ENCODE results near the gene RICTOR.

Gene RICTOR

DNA sequence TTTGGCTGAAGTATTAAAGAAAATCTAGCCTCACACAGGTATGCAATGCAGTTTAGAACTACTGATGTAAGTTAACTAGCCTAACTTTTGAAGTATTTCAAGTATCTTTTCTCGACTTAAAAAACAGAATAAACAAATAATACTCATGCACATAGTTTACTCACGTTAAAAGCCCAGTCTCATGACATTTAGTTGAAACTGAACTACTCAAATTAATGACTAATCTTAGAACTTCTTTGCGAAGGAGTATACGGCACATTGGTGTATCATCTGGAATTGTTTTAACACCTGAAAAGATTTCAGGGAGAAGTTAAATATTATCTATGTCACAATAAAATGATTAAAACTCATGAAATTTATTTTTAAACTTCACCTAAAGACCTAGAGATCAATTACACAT, 129.9 kb downstream of the RICTOR start:
- no peak overlapping the region for H3K27ac ChIP-seq
- peaks cover 98% of the 10 kb centered on the region for H3K36me3 ChIP-seq
- H3K4me3 ChIP-seq (ENCODE audit: low read depth in 1 of 2, low read length in 1 of 2): no peak overlapping the region
- TF ChIP-seq, protein P1, sequence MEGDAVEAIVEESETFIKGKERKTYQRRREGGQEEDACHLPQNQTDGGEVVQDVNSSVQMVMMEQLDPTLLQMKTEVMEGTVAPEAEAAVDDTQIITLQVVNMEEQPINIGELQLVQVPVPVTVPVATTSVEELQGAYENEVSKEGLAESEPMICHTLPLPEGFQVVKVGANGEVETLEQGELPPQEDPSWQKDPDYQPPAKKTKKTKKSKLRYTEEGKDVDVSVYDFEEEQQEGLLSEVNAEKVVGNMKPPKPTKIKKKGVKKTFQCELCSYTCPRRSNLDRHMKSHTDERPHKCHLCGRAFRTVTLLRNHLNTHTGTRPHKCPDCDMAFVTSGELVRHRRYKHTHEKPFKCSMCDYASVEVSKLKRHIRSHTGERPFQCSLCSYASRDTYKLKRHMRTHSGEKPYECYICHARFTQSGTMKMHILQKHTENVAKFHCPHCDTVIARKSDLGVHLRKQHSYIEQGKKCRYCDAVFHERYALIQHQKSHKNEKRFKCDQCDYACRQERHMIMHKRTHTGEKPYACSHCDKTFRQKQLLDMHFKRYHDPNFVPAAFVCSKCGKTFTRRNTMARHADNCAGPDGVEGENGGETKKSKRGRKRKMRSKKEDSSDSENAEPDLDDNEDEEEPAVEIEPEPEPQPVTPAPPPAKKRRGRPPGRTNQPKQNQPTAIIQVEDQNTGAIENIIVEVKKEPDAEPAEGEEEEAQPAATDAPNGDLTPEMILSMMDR (IDR thresholded peaks at IDR 0.05): no peak
- no peaks in the 10 kb centered on the region for H3K9me3 ChIP-seq
- no peaks in the 10 kb centered on the region for H3K4me1 ChIP-seq (ENCODE audit: control insufficient read depth in 1 of 2, insufficient read depth in 1 of 2, low read depth in 1 of 2, low read length in 1 of 2)
- H3K27me3 ChIP-seq: no peaks in the 10 kb centered on the region

DNA sequence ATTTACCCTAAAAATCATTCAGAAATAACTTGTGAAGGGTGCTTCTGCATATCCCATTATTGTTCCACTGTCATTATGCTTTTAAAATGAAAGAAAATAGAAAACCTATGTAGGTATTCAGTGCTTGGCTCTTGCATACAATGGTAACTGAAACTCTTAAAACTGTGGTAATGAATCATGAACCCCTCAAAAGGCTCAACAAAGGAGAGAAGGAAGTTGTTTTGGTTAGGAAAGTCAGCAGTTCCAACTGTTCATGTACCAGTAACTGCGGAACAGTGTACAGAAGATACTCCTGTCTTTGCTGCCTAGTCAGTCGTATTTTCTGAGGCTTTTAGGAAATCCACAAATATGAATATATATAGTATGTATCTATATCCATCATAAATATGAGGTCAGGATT, 132.3 kb downstream of the RICTOR start:
- Histone ChIP-seq H3K36me3 (peaks cover 95% of the 10 kb centered on the region), H3K27ac (no peak overlapping the region), H3K27me3 (no peaks in the 10 kb centered on the region), H3K9me3 (no peaks in the 10 kb centered on the region), H3K4me1 (ENCODE audit: control insufficient read depth in 1 of 2, insufficient read depth in 1 of 2, low read depth in 1 of 2, low read length in 1 of 2) (no peaks in the 10 kb centered on the region), H3K4me3 (ENCODE audit: low read depth in 1 of 2, low read length in 1 of 2) (no peak overlapping the region)
- TF ChIP-seq, protein P1 (IDR thresholded peaks at IDR 0.05): no peak

DNA sequence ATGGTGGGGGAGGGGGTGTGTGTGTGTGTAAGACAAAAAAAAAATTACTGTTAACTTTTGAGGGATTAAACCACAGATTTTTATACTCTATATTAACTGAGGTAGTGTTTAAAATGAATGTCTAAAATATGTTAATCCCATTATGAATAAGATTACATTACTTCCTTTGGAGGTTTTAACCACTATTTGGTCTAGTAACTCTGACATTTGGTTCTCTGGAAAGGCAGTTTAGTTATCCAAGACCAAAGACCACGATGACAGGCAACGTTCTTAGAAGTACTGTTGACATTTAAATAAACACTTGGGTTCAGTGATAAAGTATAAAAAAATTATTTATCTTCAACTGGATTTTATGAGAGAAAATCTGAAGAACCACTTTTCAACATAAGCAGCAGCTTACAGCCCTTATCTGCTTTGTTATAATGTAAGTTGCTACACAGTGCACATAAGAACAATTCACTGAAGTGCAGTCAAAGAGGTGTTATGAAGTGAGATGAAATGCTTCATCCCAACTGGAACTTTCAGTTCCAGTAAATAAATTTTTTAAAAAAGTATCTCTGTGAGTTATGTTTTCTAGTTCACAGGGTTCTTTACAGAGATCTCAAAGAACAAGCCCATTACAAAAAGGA, 133.9 kb downstream of the RICTOR start:
- H3K9me3 ChIP-seq: no peaks in the 10 kb centered on the region
- no peak overlapping the region for H3K4me3 ChIP-seq (ENCODE audit: low read depth in 1 of 2, low read length in 1 of 2)
- TF ChIP-seq, protein P1 (IDR thresholded peaks at IDR 0.05): no peak
- no peaks in the 10 kb centered on the region for H3K27me3 ChIP-seq
- H3K4me1 ChIP-seq (ENCODE audit: control insufficient read depth in 1 of 2, insufficient read depth in 1 of 2, low read depth in 1 of 2, low read length in 1 of 2): no peaks in the 10 kb centered on the region
- no peak overlapping the region for H3K27ac ChIP-seq
- peaks cover 93% of the 10 kb centered on the region for H3K36me3 ChIP-seq

DNA sequence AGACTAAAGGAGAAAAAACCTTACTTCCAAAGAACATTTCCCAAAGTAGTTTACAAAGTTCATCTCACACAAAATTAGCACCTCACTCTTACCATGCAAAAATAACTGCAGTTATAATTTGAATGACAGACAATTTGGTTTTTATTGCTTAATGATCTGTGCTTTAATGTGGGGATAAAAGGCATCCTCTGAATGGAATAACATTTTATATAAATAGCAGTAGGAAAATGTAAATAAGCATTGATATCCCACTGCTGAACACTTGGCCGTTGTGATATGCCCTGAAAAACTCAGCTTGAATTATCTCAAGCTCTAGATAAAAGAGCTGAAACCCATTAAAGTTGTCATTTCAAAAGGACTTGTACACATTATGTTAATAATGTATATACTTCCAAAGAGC, 135.2 kb downstream of the RICTOR start:
- Histone ChIP-seq H3K4me1 (ENCODE audit: control insufficient read depth in 1 of 2, insufficient read depth in 1 of 2, low read depth in 1 of 2, low read length in 1 of 2) (no peaks in the 10 kb centered on the region), H3K27me3 (no peaks in the 10 kb centered on the region), H3K27ac (no peak overlapping the region), H3K9me3 (no peaks in the 10 kb centered on the region), H3K36me3 (peaks cover 79% of the 10 kb centered on the region), H3K4me3 (ENCODE audit: low read depth in 1 of 2, low read length in 1 of 2) (no peak overlapping the region)
- TF ChIP-seq, protein P1 (IDR thresholded peaks at IDR 0.05): no peak

DNA sequence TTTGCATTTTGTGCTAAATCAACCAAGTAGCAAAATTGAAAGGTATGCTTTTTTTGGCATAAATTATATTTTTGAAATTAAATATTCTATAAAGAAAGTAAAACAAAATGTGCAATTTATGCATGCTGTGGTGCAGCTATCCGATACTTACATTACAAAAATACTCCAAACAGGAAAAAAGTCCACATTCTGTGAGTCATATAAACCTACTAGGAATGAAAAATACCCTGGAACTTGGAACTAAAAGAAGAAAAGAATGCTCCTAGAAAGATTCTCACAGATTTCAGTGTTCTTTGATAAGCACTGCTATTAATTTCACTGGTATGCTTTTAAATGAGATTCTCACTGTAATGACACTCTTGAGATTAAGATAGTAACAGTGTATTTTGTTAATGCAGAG, 135.8 kb downstream of the RICTOR start:
- TF ChIP-seq, protein P1 (IDR thresholded peaks at IDR 0.05): no peak
- Histone ChIP-seq H3K27me3 (no peaks in the 10 kb centered on the region), H3K4me1 (ENCODE audit: control insufficient read depth in 1 of 2, insufficient read depth in 1 of 2, low read depth in 1 of 2, low read length in 1 of 2) (no peaks in the 10 kb centered on the region), H3K9me3 (no peaks in the 10 kb centered on the region), H3K36me3 (peaks cover 74% of the 10 kb centered on the region), H3K4me3 (ENCODE audit: low read depth in 1 of 2, low read length in 1 of 2) (no peak overlapping the region), H3K27ac (no peak overlapping the region)
